B cell (primary cell): ENCODE data around the gene IFT43. TPM values are rescaled to one million over a fixed set of nuclear protein-coding genes. Genes with fewer than 3 reads are reported as not detected.

Experiments
- ATAC-seq: fragments of 200-7000 bp; cut with Tn5 transposase; one replicate; pipeline ENCODE4 v1.10.0; 2021; ENCODE audit warnings: low read depth, mild to moderate bottlenecking, moderate number of reproducible peaks, moderate library complexity
- CTCF ChIA-PET: fragments of 350-600 bp; sonication (Branson Sonifier 250); formaldehyde crosslinking; loops from one replicate; lab custom pipeline; 2021; ENCODE audit warnings: antibody characterized with exemption, inconsistent platforms; lab: Charles Lee
- POLR2A ChIA-PET: fragments of 350-600 bp; sonication (Branson Sonifier 250); formaldehyde crosslinking; loops from one replicate; lab custom pipeline; 2021; ENCODE audit warnings: antibody characterized with exemption; lab: Charles Lee
- DNase-seq: peaks from one replicate; pipeline ENCODE4 v3.0.0; 2013
- H2AFZ ChIP-seq: 2 replicates; pipeline ENCODE4 v1.6.1; 2012; ENCODE audit warnings: mild to moderate bottlenecking, low read depth, low read length; ENCODE audit not compliant: insufficient read depth, poor library complexity, severe bottlenecking
- H3K27ac ChIP-seq, 2 donors: 1 replicate in 1 of 2; 2 replicates in 1 of 2; pipeline ENCODE4 v1.5.1; 2012 to 2013; ENCODE audit warnings: low read length in 2 of 2, mild to moderate bottlenecking in 2 of 2, moderate library complexity in 1 of 2
- H3K27me3 ChIP-seq, 4 experiments: fragments of 200-600 bp in 1 of 4; sonication (generic) in 1 of 4; replicated peaks in 1 of 4; 1 replicate in 2 of 4; 2 replicates in 2 of 4; pipeline versions ENCODE4 v1.6.1 to v1.7.0; 2013 to 2016; ENCODE audit warnings: low read length in 3 of 4, mild to moderate bottlenecking in 2 of 4, mixed read lengths in 1 of 4, moderate library complexity in 1 of 4; ENCODE audit not compliant: insufficient read depth in 4 of 4, control insufficient read depth in 3 of 4; ENCODE audit errors: control extremely low read depth in 1 of 4
- H3K36me3 ChIP-seq, 2 experiments: replicated peaks in 1 of 2; 1 replicate in 1 of 2; 2 replicates in 1 of 2; pipeline versions ENCODE4 v1.6.1 to v1.7.1; 2013; ENCODE audit warnings: low read length in 1 of 2; ENCODE audit not compliant: insufficient read depth in 2 of 2, control insufficient read depth in 1 of 2; ENCODE audit errors: control extremely low read depth in 1 of 2, extremely low read depth in 1 of 2
- H3K4me1 ChIP-seq, 2 donors: fragments of 200-600 bp in 1 of 2; sonication (generic) in 1 of 2; 1 replicate in 1 of 2; 2 replicates in 1 of 2; pipeline versions ENCODE4 v1.5.1 to v1.6.1; 2013 to 2017; ENCODE audit warnings: low read length in 2 of 2; ENCODE audit not compliant: control insufficient read depth in 2 of 2, insufficient read depth in 2 of 2
- H3K4me2 ChIP-seq: replicated peaks from 2 replicates; pipeline ENCODE3; 2012; ENCODE audit warnings: mild to moderate bottlenecking, low read depth, low read length; ENCODE audit not compliant: poor library complexity, severe bottlenecking
- H3K4me3 ChIP-seq, 5 experiments: fragments of 200-600 bp in 1 of 5; sonication (generic) in 1 of 5; 1 replicate in 3 of 5; 2 replicates in 2 of 5; pipeline versions ENCODE4 v1.5.1 to v1.7.0; 2011 to 2016; ENCODE audit warnings: low read length in 4 of 5, mild to moderate bottlenecking in 4 of 5, low read depth in 2 of 5, control low read depth in 1 of 5, moderate library complexity in 1 of 5; ENCODE audit not compliant: insufficient read depth in 1 of 5; ENCODE audit errors: control extremely low read depth in 1 of 5, extremely low read depth in 1 of 5
- H3K79me2 ChIP-seq: fragments of 200-600 bp; sonication (generic); one replicate; pipeline ENCODE4 v1.6.0; 2016; ENCODE audit warnings: low read length; ENCODE audit not compliant: control insufficient read depth, insufficient read depth
- H3K9ac ChIP-seq: fragments of 200-600 bp; sonication (generic); 2 replicates; pipeline ENCODE4 v1.6.1; 2017; ENCODE audit warnings: mild to moderate bottlenecking, low read length, moderate library complexity
- H3K9me3 ChIP-seq, 3 donors: one replicate each; pipeline versions ENCODE4 v1.6.1 to v1.7.1; 2013; ENCODE audit warnings: low read length in 2 of 3; ENCODE audit not compliant: control insufficient read depth in 2 of 3, insufficient read depth in 1 of 3; ENCODE audit errors: control extremely low read depth in 1 of 3
- H4K20me1 ChIP-seq: 2 replicates; pipeline ENCODE4 v1.6.0; 2012; ENCODE audit warnings: mild to moderate bottlenecking, low read length; ENCODE audit not compliant: insufficient read depth, control insufficient read depth, poor library complexity, severe bottlenecking
- H3K27ac Mint-ChIP-seq: one replicate; pipeline ENCODE4 v1.8.0; 2021; ENCODE audit warnings: mixed read lengths
- H3K27me3 Mint-ChIP-seq: one replicate; pipeline ENCODE4 v1.8.0; 2021; ENCODE audit warnings: mixed read lengths
- H3K4me1 Mint-ChIP-seq: one replicate; pipeline ENCODE4 v1.8.0; 2021; ENCODE audit warnings: mixed read lengths
- H3K4me3 Mint-ChIP-seq: one replicate; pipeline ENCODE4 v1.8.0; 2021; ENCODE audit warnings: mixed read lengths
- H3K9me3 Mint-ChIP-seq: one replicate; pipeline ENCODE4 v1.8.0; 2022; ENCODE audit warnings: mixed read lengths; ENCODE audit not compliant: insufficient read depth
- EZH2 ChIP-seq: IDR thresholded peaks from 2 replicates; pipeline ENCODE4 v1.6.1; 2012; ENCODE audit warnings: borderline replicate concordance, low read depth, mild to moderate bottlenecking, moderate library complexity, low read length; ENCODE audit not compliant: insufficient read depth, poor library complexity, severe bottlenecking
- WGBS: methylation state at CpG from one replicate; pipeline ENCODE4 v1.1.5; 2013; ENCODE audit warnings: missing lambda C conversion rate; ENCODE audit not compliant: insufficient coverage; 5-methylcytosine and 5-hydroxymethylcytosine counted together
- intact Hi-C: fragments of 100-400 bp; cut with micrococcal nuclease; formaldehyde crosslinking; loops from one replicate; pipeline ENCODE4 v1.10.0; 2022
- polyA plus RNA-seq: library from polyadenylated mRNA; depleted of rRNA; stranded (reverse); fragments of >200 nt; gene quantifications from 2 replicates; pipeline ENCODE4 v1.2.3, GENCODE V29; 2012
- total RNA-seq, 2 donors: library from RNA; stranded (reverse); fragments of 120-200 nt in 1 of 2; gene quantifications; 1 replicate in 1 of 2; 2 replicates in 1 of 2; pipeline versions ENCODE4 v1.2.3 to v1.2.4, GENCODE V29; 2013 to 2022
- TF ChIP-seq, protein P1 (sequence below): fragments of 200-600 bp; IDR thresholded peaks from one replicate; pipeline ENCODE4 v1.8.0; 2022; ENCODE audit warnings: antibody characterized with exemption, mild to moderate bottlenecking

The IFT43 gene
- total and polyA plus RNA-seq, 2 donors (not counting 1 experiment from before 2014, with no cell fraction given) = 14.7 to 21.5 TPM

DNA sequence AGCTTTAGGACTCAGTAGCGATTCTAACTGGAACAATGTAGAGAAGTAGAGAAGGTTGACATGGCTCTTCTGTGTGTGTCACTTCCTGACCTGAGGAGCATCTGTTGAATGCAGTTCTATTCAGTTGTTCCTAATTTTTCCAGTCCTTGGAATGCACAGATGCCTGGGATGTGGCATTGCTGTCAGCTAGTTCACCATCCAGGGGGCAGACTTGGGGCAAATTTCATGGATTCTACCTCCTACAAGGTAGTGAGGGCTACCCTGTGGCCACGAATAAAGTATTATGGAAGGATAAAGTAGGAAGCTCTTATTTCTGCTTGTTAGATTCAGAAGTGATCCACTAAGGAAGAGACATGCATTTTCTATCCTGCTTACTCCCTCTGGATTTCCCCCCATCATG lies 91.8 kb downstream of the IFT43 start:
- no peak overlapping the region for H3K4me3 Mint-ChIP-seq
- Histone ChIP-seq H3K36me3 (no peaks in the 10 kb centered on the region), H3K27me3 (no peaks in the 10 kb centered on the region), H3K9me3 (no peaks in the 10 kb centered on the region), H3K27ac (no peak overlapping the region), H3K4me1 (no peaks in the 10 kb centered on the region), H3K4me2 (no peak overlapping the region), H3K4me3 (no peak overlapping the region), H2AFZ (no peak overlapping the region), H3K9ac (no peak overlapping the region), H3K79me2 (no peaks in the 10 kb centered on the region), H4K20me1 (no peaks in the 10 kb centered on the region)
- TF ChIP-seq, protein P1, sequence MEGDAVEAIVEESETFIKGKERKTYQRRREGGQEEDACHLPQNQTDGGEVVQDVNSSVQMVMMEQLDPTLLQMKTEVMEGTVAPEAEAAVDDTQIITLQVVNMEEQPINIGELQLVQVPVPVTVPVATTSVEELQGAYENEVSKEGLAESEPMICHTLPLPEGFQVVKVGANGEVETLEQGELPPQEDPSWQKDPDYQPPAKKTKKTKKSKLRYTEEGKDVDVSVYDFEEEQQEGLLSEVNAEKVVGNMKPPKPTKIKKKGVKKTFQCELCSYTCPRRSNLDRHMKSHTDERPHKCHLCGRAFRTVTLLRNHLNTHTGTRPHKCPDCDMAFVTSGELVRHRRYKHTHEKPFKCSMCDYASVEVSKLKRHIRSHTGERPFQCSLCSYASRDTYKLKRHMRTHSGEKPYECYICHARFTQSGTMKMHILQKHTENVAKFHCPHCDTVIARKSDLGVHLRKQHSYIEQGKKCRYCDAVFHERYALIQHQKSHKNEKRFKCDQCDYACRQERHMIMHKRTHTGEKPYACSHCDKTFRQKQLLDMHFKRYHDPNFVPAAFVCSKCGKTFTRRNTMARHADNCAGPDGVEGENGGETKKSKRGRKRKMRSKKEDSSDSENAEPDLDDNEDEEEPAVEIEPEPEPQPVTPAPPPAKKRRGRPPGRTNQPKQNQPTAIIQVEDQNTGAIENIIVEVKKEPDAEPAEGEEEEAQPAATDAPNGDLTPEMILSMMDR = no peak
- no peak for TF ChIP-seq EZH2
- no peaks in the 10 kb centered on the region for H3K9me3 Mint-ChIP-seq
- 93% methylated on average over 1 of the region's 2 CpGs for WGBS
- peaks cover 4% of the 10 kb centered on the region for H3K4me1 Mint-ChIP-seq
- CTCF ChIA-PET = no interaction called here
- POLR2A ChIA-PET = no interaction called here
- no peak overlapping the region for H3K27ac Mint-ChIP-seq
- intact Hi-C loops = no loop called here
- H3K27me3 Mint-ChIP-seq = no peaks in the 10 kb centered on the region
- DNase-seq = no peak
- ATAC-seq = no peak

DNA sequence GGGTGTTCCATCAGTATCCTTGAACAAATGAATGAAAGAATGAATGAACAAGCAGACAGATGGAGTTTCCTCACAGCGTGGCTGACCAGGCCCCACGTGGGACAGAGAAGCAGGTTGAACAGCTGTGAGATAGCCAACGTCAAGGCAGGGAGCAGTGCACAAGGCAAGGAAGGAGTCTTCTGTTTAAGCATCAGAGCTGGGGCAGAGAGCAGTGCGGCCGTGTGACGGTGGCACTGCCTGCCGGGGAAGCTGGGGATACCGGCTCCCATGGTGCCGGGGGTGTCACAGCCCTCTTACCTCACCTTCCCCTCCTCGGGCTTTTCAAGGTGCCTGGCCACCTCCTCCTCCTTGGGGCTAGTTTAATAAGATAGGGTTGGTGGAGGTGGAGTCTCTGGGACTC lies 92.9 kb downstream of the IFT43 start:
- Mint-ChIP-seq H3K27me3 (no peaks in the 10 kb centered on the region), H3K4me1 (peaks cover 4% of the 10 kb centered on the region), H3K4me3 (no peak overlapping the region), H3K27ac (no peak overlapping the region), H3K9me3 (no peaks in the 10 kb centered on the region)
- H3K9me3 ChIP-seq = no peaks in the 10 kb centered on the region
- no peaks in the 10 kb centered on the region for H3K79me2 ChIP-seq
- H2AFZ ChIP-seq = no peak overlapping the region
- TF ChIP-seq EZH2 = no peak
- TF ChIP-seq, protein P1 = no peak
- H3K4me2 ChIP-seq = no peak overlapping the region
- WGBS = 95% methylated on average over 8 of the region's 10 CpGs
- POLR2A ChIA-PET = no interaction called here
- no peak for ATAC-seq
- no peak overlapping the region for H3K4me3 ChIP-seq
- no peaks in the 10 kb centered on the region for H4K20me1 ChIP-seq
- CTCF ChIA-PET = no interaction called here
- no peaks in the 10 kb centered on the region for H3K36me3 ChIP-seq
- DNase-seq = no peak
- no peak overlapping the region for H3K27ac ChIP-seq
- H3K9ac ChIP-seq = no peak overlapping the region
- no peaks in the 10 kb centered on the region for H3K4me1 ChIP-seq
- intact Hi-C loops = no loop called here
- no peaks in the 10 kb centered on the region for H3K27me3 ChIP-seq
